Stomach (tissue), 9 donors: ENCODE results near the gene HSPB9. TPM values are rescaled to one million over a fixed set of nuclear protein-coding genes. Genes with fewer than 3 reads are reported as not detected.
A peak's percentile ranks its signal among the peaks of the same experiment; 100 is the strongest.

Experiments
- DNase-seq, 2 donors: peaks; one replicate each; pipeline versions ENCODE4 v3.0.0 to v3.0.0-alpha.2; 2013 to 2019
- H3K27ac ChIP-seq, 5 donors: fragments of 200-600 bp in 4 of 5; sonication (generic) in 4 of 5; one replicate each; pipeline ENCODE4 v1.5.1; 2013 to 2019; ENCODE audit warnings: mild to moderate bottlenecking in 1 of 5, moderate library complexity in 1 of 5
- H3K27me3 ChIP-seq, 3 donors: fragments of 200-600 bp; sonication (generic); one replicate each; pipeline ENCODE4 v1.5.1; 2017 to 2019; ENCODE audit warnings: mixed run types in 1 of 3
- H3K36me3 ChIP-seq, 4 donors: fragments of 200-600 bp; sonication (generic); 1 replicate in 3 of 4; 2 replicates in 1 of 4; pipeline ENCODE4 v1.5.1; 2016 to 2019
- H3K4me1 ChIP-seq, 4 donors: fragments of 200-600 bp; sonication (generic); one replicate each; pipeline ENCODE4 v1.5.1; 2016 to 2019
- H3K4me3 ChIP-seq, 4 donors: fragments of 200-600 bp; sonication (generic) in 3 of 4; one replicate each; pipeline ENCODE4 v1.5.1; 2016 to 2019; ENCODE audit warnings: mild to moderate bottlenecking in 1 of 4
- H3K9me3 ChIP-seq, 4 donors: fragments of 200-600 bp; sonication (generic); one replicate each; pipeline ENCODE4 v1.5.1; 2016 to 2019
- CTCF ChIP-seq, 7 experiments: fragments of 450-650 bp in 4 of 7; fragments of 200-600 bp in 3 of 7; sonication (generic) in 3 of 7; IDR thresholded peaks; one replicate each; pipeline ENCODE4 v1.5.1; 2016 to 2019; ENCODE audit warnings: antibody characterized with exemption in 7 of 7, control low read depth in 2 of 7, mild to moderate bottlenecking in 1 of 7
- EP300 ChIP-seq: sonication (generic); formaldehyde crosslinking; IDR thresholded peaks from one replicate; pipeline ENCODE4 v1.6.1; 2017; ENCODE audit warnings: antibody characterized with exemption
- POLR2A ChIP-seq, 4 donors: fragments of 450-650 bp; IDR thresholded peaks; one replicate each; pipeline ENCODE4 v1.6.1; 2016; ENCODE audit warnings: antibody characterized with exemption in 4 of 4, control low read depth in 2 of 4, mild to moderate bottlenecking in 1 of 4, moderate library complexity in 1 of 4
- POLR2AphosphoS5 ChIP-seq, 3 donors: sonication (generic); formaldehyde crosslinking; IDR thresholded peaks; one replicate each; pipeline ENCODE4 v1.6.1; 2016; ENCODE audit warnings: antibody characterized with exemption in 3 of 3
- WGBS, 5 donors: extraction: QIAGEN DNeasy Blood & Tissue Kit in 3 of 5; methylation state at CpG; one replicate each; pipeline versions ENCODE4 v1.1.5 to v1.1.7; 2013 to 2018; 5-methylcytosine and 5-hydroxymethylcytosine counted together
- intact Hi-C: fragments of 100-400 bp; cut with DNase I; formaldehyde crosslinking; loops from one replicate; pipeline ENCODE4 v1.15.1; 2023; ENCODE audit warnings: low total_unique reads
- polyA plus RNA-seq, 3 donors: library from polyadenylated mRNA; stranded (reverse); fragments of 200-250 nt; gene quantifications; one replicate each; pipeline ENCODE4 v1.2.3, GENCODE V29; 2013
- total RNA-seq, 5 donors: library from RNA; depleted of rRNA; stranded (reverse); fragments of >200 nt; gene quantifications; one replicate each; pipeline versions ENCODE4 v1.1.0 to v1.2.3, GENCODE V29; 2014 to 2016
- donor health status: healthy with polysubstance abuse.
- donor health status: Bipolar disorder and iron deficiency.
- donor health status: healthy.

Gene HSPB9
- total and polyA plus RNA-seq, 8 donors = 0.25 to 0.61 (median 0.35) TPM; not detected in 5

- peaks cover 10 to 14% (median 12%) of the 10 kb centered on the region in 4 donors for H3K4me1 ChIP-seq
- DNase-seq = no peak
- H3K27ac ChIP-seq = no peak overlapping the region
- no peaks in the 10 kb centered on the region for H3K9me3 ChIP-seq
- intact Hi-C loops = no loop called here
- WGBS, 5 donors = 84 to 90% (median 88%) methylated on average over 12 of the region's 12 CpGs
- H3K4me3 ChIP-seq = no peak overlapping the region
- peaks cover 0 to 65% (median 25%) of the 10 kb centered on the region in 3 donors for H3K27me3 ChIP-seq
- no peaks in the 10 kb centered on the region for H3K36me3 ChIP-seq
- TF ChIP-seq CTCF (IDR thresholded peaks at IDR 0.05) = no peak
- TF ChIP-seq EP300 = no peak
- no peak for TF ChIP-seq POLR2A (IDR thresholded peaks at IDR 0.05)
- TF ChIP-seq POLR2AphosphoS5 (IDR thresholded peaks at IDR 0.05) = no peak
Observed at GRCh38 chr17:42094375-42095069, 28.1 kb upstream of the HSPB9 start.

GRCh38 chr17:42096360-42097111, 26.1 kb upstream of the HSPB9 start:
- no peak for DNase-seq
- TF ChIP-seq POLR2AphosphoS5 (IDR thresholded peaks at IDR 0.05) (no peak), CTCF (IDR thresholded peaks at IDR 0.05) (no peak), POLR2A (IDR thresholded peaks at IDR 0.05) (no peak), EP300 (no peak)
- Histone ChIP-seq H3K9me3 (no peaks in the 10 kb centered on the region), H3K4me3 (no peak overlapping the region), H3K4me1 (peaks cover 10 to 16% (median 12%) of the 10 kb centered on the region in 4 donors), H3K36me3 (no peaks in the 10 kb centered on the region), H3K27me3 (peaks cover 0 to 57% (median 25%) of the 10 kb centered on the region in 3 donors), H3K27ac (no peak overlapping the region)
- intact Hi-C loops = no loop called here
- WGBS, 5 donors = 45 to 62% (median 56%) methylated on average over 8 of the region's 8 CpGs

GRCh38 chr17:42097691-42098631, 24.6 kb upstream of the HSPB9 start, which contains the start of gene ZNF385C:
Gene ZNF385C, minus strand, starts transcription at chr17:42098473. Its CDS starts 35,417 bp downstream, at chr17:42063056.
- H3K9me3 ChIP-seq = no peaks in the 10 kb centered on the region
- peak; percentile 41 to 60 for DNase-seq
- TF ChIP-seq POLR2A (IDR thresholded peaks at IDR 0.05) (no peak), EP300 (no peak), CTCF (IDR thresholded peaks at IDR 0.05) (no peak), POLR2AphosphoS5 (IDR thresholded peaks at IDR 0.05) (no peak)
- H3K27me3 ChIP-seq = peaks cover 0 to 46% (median 25%) of the 10 kb centered on the region in 3 donors
- intact Hi-C loops = no loop called here
- H3K4me3 ChIP-seq = peak within 1 kb of the TSS; percentile 17 to 38 (median 20)
- H3K4me1 ChIP-seq = peaks cover 10 to 19% (median 14%) of the 10 kb centered on the region in 4 donors
- no peak within 1 kb of the TSS for H3K27ac ChIP-seq
- peaks cover 0 to 4% (median 1%) of the 10 kb centered on the region in 4 donors for H3K36me3 ChIP-seq
- WGBS, 5 donors = 8 to 17% (median 10%) methylated on average over 21 to 52 of the region's 52 CpGs
